COR-L47 (cell line): ENCODE results near the gene NOS3.
A peak's percentile ranks its signal among the peaks of the same experiment; 100 is the strongest.
"Not testable (repeated sequence)": the region's sequence is repeated elsewhere in the genome, so short reads cannot be mapped to it uniquely, and the experiment has no call there.

Experiments used
- DNase-seq: peaks from one replicate; lab custom pipeline; 2025; lab: John Stamatoyannopoulos, UW

Gene NOS3

GRCh38 chr7:151000897-151001495 is 10.2 kb downstream of the NOS3 start:
- DNase-seq, result no peak

- DNase-seq, result no peak
These were observed 10.7 kb downstream of the NOS3 start for GRCh38 chr7:151001546-151001945.

- DNase-seq, result peak; percentile 58
These were observed 12.8 kb downstream of the NOS3 start for GRCh38 chr7:151003572-151003971.

DNA sequence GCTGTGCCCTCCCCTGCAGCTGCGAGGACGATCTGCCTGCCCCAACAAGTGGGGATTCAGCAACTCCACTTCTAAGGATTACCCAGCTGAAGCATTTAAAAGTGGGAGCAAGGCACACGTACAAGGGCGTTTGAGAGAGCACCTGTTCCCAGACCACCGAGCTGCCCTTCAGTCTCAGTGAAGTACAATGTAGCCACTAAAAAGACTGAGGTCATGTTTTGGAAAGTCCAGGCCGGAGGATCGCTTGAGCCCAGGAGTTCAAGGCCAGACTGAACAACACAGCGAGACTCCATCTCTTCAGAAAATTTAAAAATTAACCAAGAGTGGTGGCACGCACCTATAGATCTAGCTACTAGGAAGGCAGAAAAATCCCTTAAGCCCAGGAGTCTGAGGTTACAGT is 14.7 kb downstream of the NOS3 start:
- DNase-seq, result no peak

DNA sequence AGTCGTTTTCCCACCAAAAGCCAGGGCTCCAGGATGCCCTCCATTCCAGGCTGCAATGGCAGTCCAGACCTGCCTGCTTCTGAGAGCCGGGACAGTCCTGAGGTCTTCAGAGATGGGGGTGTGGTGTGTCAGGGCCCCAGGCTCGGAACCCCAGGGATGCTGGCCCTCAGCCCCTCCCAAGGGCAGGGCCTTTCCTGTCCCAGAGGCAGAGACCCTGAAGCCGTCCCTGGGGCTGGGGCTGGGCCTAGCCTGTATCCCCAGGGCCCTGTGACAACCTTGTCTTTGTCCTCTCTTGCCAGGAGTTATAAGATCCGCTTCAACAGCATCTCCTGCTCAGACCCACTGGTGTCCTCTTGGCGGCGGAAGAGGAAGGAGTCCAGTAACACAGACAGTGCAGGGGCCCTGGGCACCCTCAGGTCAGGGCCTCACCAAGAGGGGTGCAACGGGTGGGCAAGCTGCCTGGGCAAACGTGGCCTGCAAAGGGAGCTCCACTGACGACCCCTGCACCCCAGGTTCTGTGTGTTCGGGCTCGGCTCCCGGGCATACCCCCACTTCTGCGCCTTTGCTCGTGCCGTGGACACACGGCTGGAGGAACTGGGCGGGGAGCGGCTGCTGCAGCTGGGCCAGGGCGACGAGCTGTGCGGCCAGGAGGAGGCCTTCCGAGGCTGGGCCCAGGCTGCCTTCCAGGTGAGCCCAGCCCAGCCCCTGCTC is 15.9 kb downstream of the NOS3 start:
- DNase-seq, result no peak

DNA sequence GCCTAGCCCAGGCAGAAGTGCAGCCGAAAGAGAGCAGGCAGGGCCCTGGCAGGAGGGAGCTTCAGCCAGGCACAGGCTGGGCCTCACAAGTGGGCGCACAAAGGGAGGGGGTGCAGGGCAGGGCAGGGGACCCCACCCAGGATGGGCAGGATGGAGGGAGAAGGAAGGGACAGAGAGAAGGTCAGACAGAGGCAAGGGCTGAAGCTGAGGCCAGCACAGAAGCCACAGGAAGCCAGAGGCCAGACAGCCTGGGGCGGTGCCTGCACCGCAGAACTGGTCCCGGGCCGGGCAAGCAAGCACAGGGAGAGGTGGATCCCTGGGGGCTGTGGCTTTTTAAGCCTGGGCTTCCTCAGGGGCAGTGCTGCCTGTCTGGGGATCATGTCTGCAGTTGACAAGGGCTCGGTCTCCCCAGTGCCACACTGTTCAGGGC is 16.7 kb downstream of the NOS3 start:
- DNase-seq, result no peak

DNA sequence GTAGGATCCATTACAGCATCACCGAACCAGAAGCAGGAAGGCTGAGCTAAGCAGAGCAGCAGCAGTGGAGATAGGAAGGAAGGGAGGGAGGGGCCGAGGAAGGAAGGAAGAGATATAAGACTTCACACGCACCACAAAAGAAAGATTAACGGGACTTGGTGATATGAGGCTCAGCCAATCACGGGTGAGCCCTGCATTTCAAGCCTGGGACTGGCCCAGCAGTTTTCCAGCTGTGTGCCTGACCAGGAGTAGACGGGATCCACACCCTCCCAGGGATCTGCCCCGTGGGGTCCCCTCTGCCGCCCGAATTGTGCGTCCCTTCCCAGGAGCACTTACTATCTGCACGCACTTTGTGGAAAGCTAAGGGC is 17.3 kb downstream of the NOS3 start:
- DNase-seq, result no peak

DNA sequence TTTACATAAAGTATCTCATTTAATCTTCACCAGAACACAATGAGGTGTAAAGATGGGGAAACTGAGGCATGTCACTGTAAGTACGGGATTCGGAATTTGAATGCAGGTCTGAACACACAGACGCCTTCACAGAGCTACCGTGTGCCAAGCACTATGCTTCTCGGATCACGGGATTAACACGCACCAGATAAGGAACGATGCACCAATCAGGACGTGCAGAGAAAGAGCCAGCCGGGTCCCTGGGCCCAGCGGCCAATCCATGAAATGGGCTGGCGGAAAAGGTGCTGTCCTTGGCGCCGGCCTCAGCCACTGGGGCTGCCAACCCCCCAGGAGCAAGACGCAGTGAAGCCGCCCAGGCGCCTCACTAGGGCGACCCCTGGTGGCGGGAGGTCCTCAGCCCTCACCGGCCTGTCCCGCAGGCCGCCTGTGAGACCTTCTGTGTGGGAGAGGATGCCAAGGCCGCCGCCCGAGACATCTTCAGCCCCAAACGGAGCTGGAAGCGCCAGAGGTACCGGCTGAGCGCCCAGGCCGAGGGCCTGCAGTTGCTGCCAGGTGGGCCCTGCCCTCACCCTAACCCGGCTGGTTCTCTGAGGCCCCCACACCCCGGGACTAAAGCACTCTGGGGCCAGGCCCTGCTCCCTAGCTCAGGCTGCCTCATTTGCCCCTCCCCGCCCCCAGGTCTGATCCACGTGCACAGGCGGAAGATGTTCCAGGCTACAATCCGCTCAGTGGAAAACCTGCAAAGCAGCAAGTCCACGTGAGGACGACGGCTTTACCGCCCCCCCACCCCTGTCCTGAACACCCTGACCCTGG is 17.9 kb downstream of the NOS3 start:
- no peak for DNase-seq

DNA sequence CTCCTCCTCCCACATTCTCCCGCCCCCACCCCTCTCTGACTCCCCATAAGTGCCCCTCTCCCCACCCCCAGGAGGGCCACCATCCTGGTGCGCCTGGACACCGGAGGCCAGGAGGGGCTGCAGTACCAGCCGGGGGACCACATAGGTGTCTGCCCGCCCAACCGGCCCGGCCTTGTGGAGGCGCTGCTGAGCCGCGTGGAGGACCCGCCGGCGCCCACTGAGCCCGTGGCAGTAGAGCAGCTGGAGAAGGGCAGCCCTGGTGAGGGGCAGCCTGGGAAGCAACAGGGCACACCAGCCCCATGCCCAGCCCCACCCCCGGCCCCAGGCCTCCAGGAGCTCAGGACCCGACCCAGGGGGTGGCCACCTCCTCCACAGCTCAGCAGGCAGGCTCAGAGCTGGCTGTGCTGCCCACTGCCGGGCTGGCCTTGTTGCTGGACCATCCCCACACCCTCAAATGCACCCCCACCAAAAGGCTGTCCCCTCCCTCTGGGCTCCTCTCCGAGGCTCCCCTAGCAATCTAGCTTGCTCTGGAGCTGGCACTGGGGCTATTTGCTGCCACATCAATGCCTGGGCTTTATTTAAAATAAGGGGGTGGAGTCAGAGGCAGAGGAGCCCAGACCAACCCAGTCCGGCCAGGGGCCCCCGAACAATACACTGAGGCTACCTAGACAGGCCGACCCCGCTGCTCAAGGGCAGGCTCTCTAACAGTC is 18.7 kb downstream of the NOS3 start:
- no peak for DNase-seq

DNA sequence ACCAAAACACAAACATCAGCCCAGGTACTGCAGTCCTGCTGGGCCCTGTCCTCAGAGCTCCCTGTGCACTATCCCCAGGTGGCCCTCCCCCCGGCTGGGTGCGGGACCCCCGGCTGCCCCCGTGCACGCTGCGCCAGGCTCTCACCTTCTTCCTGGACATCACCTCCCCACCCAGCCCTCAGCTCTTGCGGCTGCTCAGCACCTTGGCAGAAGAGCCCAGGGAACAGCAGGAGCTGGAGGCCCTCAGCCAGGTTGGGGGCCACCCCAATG is 19.2 kb downstream of the NOS3 start:
- no peak for DNase-seq

- no peak for DNase-seq
These were observed 19.7 kb downstream of the NOS3 start for GRCh38 chr7:151010307-151011096.

DNA sequence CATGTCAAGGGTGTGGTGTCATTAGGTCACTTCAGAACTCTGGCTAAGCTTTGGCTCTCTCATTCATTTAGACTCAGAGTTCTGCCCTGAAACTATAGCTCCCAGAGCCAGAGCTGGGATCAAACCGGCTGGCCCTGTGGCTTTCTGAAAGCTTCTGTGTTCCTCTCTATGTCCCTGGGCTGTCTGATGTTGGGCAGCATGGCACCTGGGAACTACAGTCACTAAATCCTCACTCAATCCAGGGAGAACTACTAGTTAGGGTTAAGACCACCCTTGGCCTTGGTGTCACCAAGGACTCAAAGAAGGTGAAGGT is 20.2 kb downstream of the NOS3 start:
- no peak for DNase-seq

- DNase-seq, result not testable (repeated sequence)
These were observed 20.8 kb downstream of the NOS3 start for GRCh38 chr7:151011616-151012015.

DNA sequence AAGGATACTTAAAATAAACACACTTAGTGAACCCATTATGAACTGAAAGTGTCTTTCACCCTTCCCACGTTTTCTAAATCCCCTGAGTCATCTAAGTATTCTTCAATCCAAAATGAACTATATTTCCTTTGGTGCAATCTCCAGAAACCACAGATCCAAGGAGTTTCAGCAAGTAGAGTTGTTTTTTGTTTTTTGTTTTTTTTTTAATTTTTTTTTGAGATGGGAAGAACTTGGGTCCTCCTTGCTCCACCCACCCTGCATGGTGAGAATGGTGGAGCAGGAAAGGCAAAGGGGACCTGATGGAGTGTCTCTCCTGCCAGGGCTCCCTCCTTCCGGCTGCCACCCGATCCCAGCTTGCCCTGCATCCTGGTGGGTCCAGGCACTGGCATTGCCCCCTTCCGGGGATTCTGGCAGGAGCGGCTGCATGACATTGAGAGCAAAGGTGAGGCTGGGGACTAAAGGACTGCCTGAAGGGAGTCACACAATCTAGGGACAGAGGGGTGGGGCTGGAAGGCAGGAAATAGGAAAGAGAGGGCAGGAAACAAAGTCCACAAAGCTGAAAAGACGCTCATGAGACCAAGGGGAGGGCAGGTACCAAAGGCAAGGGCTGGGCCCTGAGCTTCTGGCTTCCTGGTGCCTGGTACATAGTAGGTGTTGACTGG is 21.3 kb downstream of the NOS3 start:
- no peak for DNase-seq

DNA sequence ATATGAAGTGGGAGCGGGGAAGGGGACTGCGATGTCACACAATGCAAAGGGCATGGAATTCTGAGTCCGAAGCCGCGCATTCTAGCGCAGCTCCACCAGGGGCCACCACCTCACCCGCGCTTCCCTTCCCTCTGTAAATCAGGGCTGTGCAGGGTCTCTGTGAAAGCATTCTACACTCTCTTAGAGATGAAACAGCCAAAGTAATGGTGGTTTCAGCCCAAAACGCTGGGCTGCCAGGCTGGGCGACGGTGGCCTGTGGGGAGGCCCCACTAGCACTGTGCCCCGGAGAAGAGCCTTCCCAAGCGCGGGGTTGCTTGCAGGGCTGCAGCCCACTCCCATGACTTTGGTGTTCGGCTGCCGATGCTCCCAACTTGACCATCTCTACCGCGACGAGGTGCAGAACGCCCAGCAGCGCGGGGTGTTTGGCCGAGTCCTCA is 22.1 kb downstream of the NOS3 start:
- no peak for DNase-seq

- DNase-seq, result no peak
These were observed 22.5 kb downstream of the NOS3 start for GRCh38 chr7:151013356-151013732.

- no peak for DNase-seq
These were observed 23.1 kb downstream of the NOS3 start for GRCh38 chr7:151013733-151014497.

GRCh38 chr7:151014950-151015349 is 24.1 kb downstream of the NOS3 start:
- no peak for DNase-seq

GRCh38 chr7:151015967-151016366 is 25.1 kb downstream of the NOS3 start:
- DNase-seq, result no peak

DNA sequence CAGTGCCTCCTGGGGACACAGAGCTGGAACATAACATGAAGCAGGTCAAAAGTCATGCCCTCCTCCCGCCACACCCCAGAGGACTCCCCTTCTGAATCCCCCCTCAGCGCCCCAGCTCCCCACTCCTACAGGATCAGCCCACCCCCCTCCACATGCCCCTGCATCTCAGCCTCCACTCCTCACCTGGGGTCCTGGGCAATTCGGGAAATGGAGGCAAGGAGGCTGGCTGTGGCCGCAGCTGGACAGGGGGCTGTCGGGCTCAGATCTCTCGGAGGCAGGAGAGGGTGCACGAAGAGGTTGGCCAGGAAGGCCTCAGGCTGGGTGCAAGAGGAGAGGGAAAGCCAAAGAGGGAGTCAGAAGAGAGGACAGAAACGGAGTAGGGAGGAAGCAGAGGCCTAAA is 25.7 kb downstream of the NOS3 start:
- DNase-seq, result no peak

DNA sequence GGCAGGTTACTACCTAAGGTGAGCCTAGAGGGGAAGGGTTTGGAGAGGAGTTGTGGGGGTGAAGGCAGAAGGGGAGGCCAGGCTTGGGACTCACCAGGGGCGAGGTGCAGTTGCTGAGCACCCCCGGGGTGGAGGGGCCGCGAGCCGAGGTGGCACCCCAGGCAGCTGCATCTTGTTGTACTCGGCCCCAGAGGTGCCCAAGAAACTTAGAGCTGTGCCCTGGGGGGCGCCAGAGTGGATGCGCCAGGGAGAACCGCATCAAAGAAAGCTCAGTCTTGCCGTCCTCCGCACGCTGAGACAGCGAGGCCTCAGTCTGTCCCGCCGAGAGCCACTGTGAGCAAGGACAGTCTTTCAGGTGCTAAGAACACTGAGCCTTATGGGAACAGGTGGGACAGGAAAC is 26.1 kb downstream of the NOS3 start:
- DNase-seq, result no peak
